Calu3 (cell line): ENCODE measurements around the gene F8. TPM values are rescaled to one million over a fixed set of nuclear protein-coding genes. Genes with fewer than 3 reads are reported as not detected.

Experiments
- BruUV-seq: library from RNA; stranded (reverse); fragments of 400-500 nt; replicated peaks from 2 replicates; lab custom pipeline; 2021; lab: Mats Ljungman, UMichigan
- CTCF ChIA-PET: fragments of 300-600 bp; sonication (Branson Sonifier 250); formaldehyde crosslinking; loops from one replicate; lab custom pipeline; 2022; ENCODE audit warnings: antibody characterized with exemption; lab: Charles Lee
- DNase-seq: peaks from one replicate; pipeline ENCODE4 v3.0.0; 2022
- H3K27ac Mint-ChIP-seq: one replicate; pipeline ENCODE4 v1.8.0; 2022; ENCODE audit warnings: mixed read lengths; ENCODE audit not compliant: unreplicated experiment
- H3K27me3 Mint-ChIP-seq: one replicate; pipeline ENCODE4 v1.8.0; 2022; ENCODE audit warnings: mixed read lengths; ENCODE audit not compliant: unreplicated experiment
- H3K36me3 Mint-ChIP-seq: one replicate; pipeline ENCODE4 v1.8.0; 2022; ENCODE audit warnings: mild to moderate bottlenecking, moderate library complexity, mixed read lengths; ENCODE audit not compliant: insufficient read depth, unreplicated experiment
- H3K4me1 Mint-ChIP-seq: one replicate; pipeline ENCODE4 v1.8.0; 2022; ENCODE audit warnings: mild to moderate bottlenecking, low read depth, mixed read lengths; ENCODE audit not compliant: unreplicated experiment
- H3K4me3 Mint-ChIP-seq: one replicate; pipeline ENCODE4 v1.8.0; 2022; ENCODE audit warnings: mild to moderate bottlenecking, low read depth, moderate library complexity, mixed read lengths; ENCODE audit not compliant: unreplicated experiment
- H3K9me3 Mint-ChIP-seq: one replicate; pipeline ENCODE4 v1.8.0; 2022; ENCODE audit warnings: low read depth, mixed read lengths; ENCODE audit not compliant: unreplicated experiment
- intact Hi-C: fragments of 100-400 bp; cut with micrococcal nuclease; formaldehyde crosslinking; loops from one replicate; pipeline ENCODE4 v1.10.0; 2022; ENCODE audit not compliant: unreplicated experiment
- total RNA-seq: library from RNA; stranded (reverse); gene quantifications from 2 replicates; pipeline ENCODE4 v1.2.3, GENCODE V29; 2022
- TF ChIP-seq, protein P1 (sequence below): fragments of 200-600 bp; IDR thresholded peaks from one replicate; pipeline ENCODE4 v1.8.0; 2022; ENCODE audit warnings: antibody characterized with exemption; ENCODE audit not compliant: unreplicated experiment

Gene F8
- total RNA-seq, 1 experiment from 2014 or later, result 1.6 TPM

- Mint-ChIP-seq H3K27ac (no peak overlapping the region), H3K4me3 (no peak overlapping the region), H3K27me3 (peaks cover 67% of the 10 kb centered on the region), H3K9me3 (no peaks in the 10 kb centered on the region), H3K36me3 (no peaks in the 10 kb centered on the region), H3K4me1 (no peaks in the 10 kb centered on the region)
- CTCF ChIA-PET, result no interaction called here
- intact Hi-C loops, result no loop called here
- TF ChIP-seq, protein P1, sequence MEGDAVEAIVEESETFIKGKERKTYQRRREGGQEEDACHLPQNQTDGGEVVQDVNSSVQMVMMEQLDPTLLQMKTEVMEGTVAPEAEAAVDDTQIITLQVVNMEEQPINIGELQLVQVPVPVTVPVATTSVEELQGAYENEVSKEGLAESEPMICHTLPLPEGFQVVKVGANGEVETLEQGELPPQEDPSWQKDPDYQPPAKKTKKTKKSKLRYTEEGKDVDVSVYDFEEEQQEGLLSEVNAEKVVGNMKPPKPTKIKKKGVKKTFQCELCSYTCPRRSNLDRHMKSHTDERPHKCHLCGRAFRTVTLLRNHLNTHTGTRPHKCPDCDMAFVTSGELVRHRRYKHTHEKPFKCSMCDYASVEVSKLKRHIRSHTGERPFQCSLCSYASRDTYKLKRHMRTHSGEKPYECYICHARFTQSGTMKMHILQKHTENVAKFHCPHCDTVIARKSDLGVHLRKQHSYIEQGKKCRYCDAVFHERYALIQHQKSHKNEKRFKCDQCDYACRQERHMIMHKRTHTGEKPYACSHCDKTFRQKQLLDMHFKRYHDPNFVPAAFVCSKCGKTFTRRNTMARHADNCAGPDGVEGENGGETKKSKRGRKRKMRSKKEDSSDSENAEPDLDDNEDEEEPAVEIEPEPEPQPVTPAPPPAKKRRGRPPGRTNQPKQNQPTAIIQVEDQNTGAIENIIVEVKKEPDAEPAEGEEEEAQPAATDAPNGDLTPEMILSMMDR, result no peak
- BruUV-seq, result no TSS peak
- no peak for DNase-seq
Measured at GRCh38 chrX:154833746-154834274, 188.7 kb downstream of the F8 start.

- BruUV-seq, result no TSS peak
- peaks cover 63% of the 10 kb centered on the region for H3K27me3 Mint-ChIP-seq
- no peaks in the 10 kb centered on the region for H3K36me3 Mint-ChIP-seq
- no peaks in the 10 kb centered on the region for H3K4me1 Mint-ChIP-seq
- no peak for DNase-seq
- H3K9me3 Mint-ChIP-seq, result no peaks in the 10 kb centered on the region
- CTCF ChIA-PET, result no interaction called here
- intact Hi-C loops, result no loop called here
- H3K27ac Mint-ChIP-seq, result no peak overlapping the region
- TF ChIP-seq, protein P1, result no peak
- H3K4me3 Mint-ChIP-seq, result no peak overlapping the region
Measured at GRCh38 chrX:154829926-154830442, 192.5 kb downstream of the F8 start.

- intact Hi-C loops, result no loop called here
- no TSS peak for BruUV-seq
- H3K4me1 Mint-ChIP-seq, result no peaks in the 10 kb centered on the region
Measured at GRCh38 chrX:154829134-154829533, 193.4 kb downstream of the F8 start.

GRCh38 chrX:154828016-154828408, 194.5 kb downstream of the F8 start:
- Mint-ChIP-seq H3K36me3 (no peaks in the 10 kb centered on the region), H3K27me3 (peaks cover 62% of the 10 kb centered on the region), H3K27ac (no peak overlapping the region), H3K4me1 (no peaks in the 10 kb centered on the region), H3K4me3 (no peak overlapping the region), H3K9me3 (no peaks in the 10 kb centered on the region)
- TF ChIP-seq, protein P1, result no peak
- no peak for DNase-seq
- no TSS peak for BruUV-seq
- intact Hi-C loops, result no loop called here
- CTCF ChIA-PET, result no interaction called here

More at GRCh38 chrX:154829134-154829533, 193.4 kb downstream of the F8 start:
- no peaks in the 10 kb centered on the region for H3K36me3 Mint-ChIP-seq
- no peak overlapping the region for H3K4me3 Mint-ChIP-seq
- CTCF ChIA-PET, result no interaction called here
- H3K27me3 Mint-ChIP-seq, result peaks cover 62% of the 10 kb centered on the region
- H3K9me3 Mint-ChIP-seq, result no peaks in the 10 kb centered on the region
- H3K27ac Mint-ChIP-seq, result no peak overlapping the region
- DNase-seq, result no peak
- TF ChIP-seq, protein P1, result no peak
